Measurements from ENCODE around the gene PARP1.

The PARP1 gene

GRCh38 chr1:226410958-226411357 is 3.1 kb upstream of the PARP1 start:
- Histone ChIP-seq H3K36me3 (no peaks in the 10 kb centered on the region), H3K27ac (no peak overlapping the region), H3K4me3 (ENCODE audit: low read depth in 1 of 2, low read length in 1 of 2) (no peak overlapping the region), H3K9me3 (no peaks in the 10 kb centered on the region), H3K4me1 (ENCODE audit: control insufficient read depth in 1 of 2, insufficient read depth in 1 of 2, low read depth in 1 of 2, low read length in 1 of 2) (peaks cover 15 to 22% of the 10 kb centered on the region in 2 experiments), H3K27me3 (peaks cover 26% of the 10 kb centered on the region)
- TF ChIP-seq CTCF (IDR thresholded peaks at IDR 0.05): no peak

GRCh38 chr1:226409392-226409791 is 1.5 kb upstream of the PARP1 start:
- H3K4me3 ChIP-seq (ENCODE audit: low read depth in 1 of 2, low read length in 1 of 2): no peak overlapping the region
- H3K4me1 ChIP-seq (ENCODE audit: control insufficient read depth in 1 of 2, insufficient read depth in 1 of 2, low read depth in 1 of 2, low read length in 1 of 2): peaks cover 15 to 29% of the 10 kb centered on the region in 2 experiments
- H3K27ac ChIP-seq: no peak overlapping the region
- no peaks in the 10 kb centered on the region for H3K9me3 ChIP-seq
- H3K27me3 ChIP-seq: peaks cover 20% of the 10 kb centered on the region
- H3K36me3 ChIP-seq: no peaks in the 10 kb centered on the region
- TF ChIP-seq CTCF (IDR thresholded peaks at IDR 0.05): no peak

- TF ChIP-seq CTCF (IDR thresholded peaks at IDR 0.05): no peak
- peak overlapping the region; percentile 88 to 89 for H3K4me3 ChIP-seq (ENCODE audit: low read depth in 1 of 2, low read length in 1 of 2)
- peaks cover 12% of the 10 kb centered on the region for H3K27me3 ChIP-seq
- H3K4me1 ChIP-seq (ENCODE audit: control insufficient read depth in 1 of 2, insufficient read depth in 1 of 2, low read depth in 1 of 2, low read length in 1 of 2): peaks cover 15 to 29% of the 10 kb centered on the region in 2 experiments
- H3K27ac ChIP-seq: peak overlapping the region; percentile 77
- no peaks in the 10 kb centered on the region for H3K9me3 ChIP-seq
- H3K36me3 ChIP-seq: no peaks in the 10 kb centered on the region
Observed at GRCh38 chr1:226408285-226409184, 642 bp upstream of the PARP1 start.

GRCh38 chr1:226407199-226407496 is 745 bp downstream of the PARP1 start:
- no peaks in the 10 kb centered on the region for H3K27me3 ChIP-seq
- TF ChIP-seq CTCF (IDR thresholded peaks at IDR 0.05): no peak
- H3K27ac ChIP-seq: peak overlapping the region; percentile 77
- H3K36me3 ChIP-seq: peaks cover 1% of the 10 kb centered on the region
- H3K4me1 ChIP-seq (ENCODE audit: control insufficient read depth in 1 of 2, insufficient read depth in 1 of 2, low read depth in 1 of 2, low read length in 1 of 2): peaks cover 15 to 29% of the 10 kb centered on the region in 2 experiments
- H3K9me3 ChIP-seq: no peaks in the 10 kb centered on the region
- peak overlapping the region; percentile 88 to 89 for H3K4me3 ChIP-seq (ENCODE audit: low read depth in 1 of 2, low read length in 1 of 2)

GRCh38 chr1:226406401-226406881 is 1.5 kb downstream of the PARP1 start:
- Histone ChIP-seq H3K36me3 (peaks cover 8% of the 10 kb centered on the region), H3K9me3 (no peaks in the 10 kb centered on the region), H3K27me3 (no peaks in the 10 kb centered on the region), H3K4me1 (ENCODE audit: control insufficient read depth in 1 of 2, insufficient read depth in 1 of 2, low read depth in 1 of 2, low read length in 1 of 2) (peaks cover 15 to 29% of the 10 kb centered on the region in 2 experiments), H3K4me3 (ENCODE audit: low read depth in 1 of 2, low read length in 1 of 2) (peak overlapping the region; percentile 88 to 89), H3K27ac (peak overlapping the region; percentile 34)
- TF ChIP-seq CTCF (IDR thresholded peaks at IDR 0.05): no peak

All from neutrophil (primary cell).